ENCODE data around the gene DSG4.
"Not testable (repeated sequence)": the region's sequence is repeated elsewhere in the genome, so short reads cannot be mapped to it uniquely, and the experiment has no call there.

DSG4 gene

GRCh38 chr18:31376477-31376876 lies at the start of gene DSG4:
DSG4 (plus strand) TSS chr18:31376777; CDS start chr18:31376912, 135 bp downstream.
- Histone ChIP-seq H3K36me3 (ENCODE audit: control insufficient read depth in 2 of 2, insufficient read depth in 2 of 2, low read length in 2 of 2) (no peaks in the 10 kb centered on the region), H3K4me3 (ENCODE audit: low read length in 2 of 2) (no peak within 1 kb of the TSS), H3K9me3 (ENCODE audit: control insufficient read depth in 2 of 2, low read length in 2 of 2) (no peaks in the 10 kb centered on the region), H3K4me1 (ENCODE audit: control insufficient read depth, insufficient read depth, low read length) (no peaks in the 10 kb centered on the region), H3K27ac (ENCODE audit: low read length) (no peak within 1 kb of the TSS), H3K9ac (ENCODE audit: low read length in 2 of 2) (no peak within 1 kb of the TSS), H3K27me3 (ENCODE audit: control insufficient read depth in 1 of 2, insufficient read depth in 2 of 2, low read length in 2 of 2) (no peaks in the 10 kb centered on the region)

- Histone ChIP-seq H3K36me3 (ENCODE audit: control insufficient read depth in 2 of 2, insufficient read depth in 2 of 2, low read length in 2 of 2) (no peaks in the 10 kb centered on the region), H3K4me1 (ENCODE audit: control insufficient read depth, insufficient read depth, low read length) (no peaks in the 10 kb centered on the region), H3K4me3 (ENCODE audit: low read length in 2 of 2) (no peak overlapping the region), H3K9ac (ENCODE audit: low read length in 2 of 2) (no peak overlapping the region), H3K27me3 (ENCODE audit: control insufficient read depth in 1 of 2, insufficient read depth in 2 of 2, low read length in 2 of 2) (no peaks in the 10 kb centered on the region), H3K9me3 (ENCODE audit: control insufficient read depth in 2 of 2, low read length in 2 of 2) (no peaks in the 10 kb centered on the region), H3K27ac (ENCODE audit: low read length) (no peak overlapping the region)
Measured at GRCh38 chr18:31329787-31330438, 46.7 kb upstream of the DSG4 start.

DNA sequence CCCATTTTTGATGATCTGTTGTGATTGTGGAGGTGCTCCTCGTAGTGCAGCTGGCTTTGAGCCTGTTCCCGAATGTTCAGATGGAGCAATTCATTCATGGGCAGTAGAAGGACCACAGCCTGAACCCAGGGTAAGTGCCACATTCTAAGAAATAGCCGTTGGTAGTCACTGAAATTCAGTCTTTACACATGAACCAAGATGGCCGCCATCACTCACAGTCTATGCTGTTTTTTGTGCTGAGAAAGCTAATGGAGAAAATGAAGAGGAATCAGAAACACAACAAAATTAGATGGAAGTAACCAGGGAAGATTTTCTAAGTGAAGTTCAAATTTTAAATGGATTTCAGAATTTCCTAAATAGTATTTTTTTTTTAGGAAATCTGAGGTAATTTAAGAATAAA lies 33.1 kb upstream of the DSG4 start:
- Histone ChIP-seq H3K9me3 (ENCODE audit: control insufficient read depth in 2 of 2, low read length in 2 of 2) (no peaks in the 10 kb centered on the region), H3K4me1 (ENCODE audit: control insufficient read depth, insufficient read depth, low read length) (no peaks in the 10 kb centered on the region), H3K36me3 (ENCODE audit: control insufficient read depth in 2 of 2, insufficient read depth in 2 of 2, low read length in 2 of 2) (no peaks in the 10 kb centered on the region), H3K27me3 (ENCODE audit: control insufficient read depth in 1 of 2, insufficient read depth in 2 of 2, low read length in 2 of 2) (no peaks in the 10 kb centered on the region), H3K9ac (ENCODE audit: low read length in 2 of 2) (no peak overlapping the region), H3K27ac (ENCODE audit: low read length) (no peak overlapping the region), H3K4me3 (ENCODE audit: low read length in 2 of 2) (no peak overlapping the region)

DNA sequence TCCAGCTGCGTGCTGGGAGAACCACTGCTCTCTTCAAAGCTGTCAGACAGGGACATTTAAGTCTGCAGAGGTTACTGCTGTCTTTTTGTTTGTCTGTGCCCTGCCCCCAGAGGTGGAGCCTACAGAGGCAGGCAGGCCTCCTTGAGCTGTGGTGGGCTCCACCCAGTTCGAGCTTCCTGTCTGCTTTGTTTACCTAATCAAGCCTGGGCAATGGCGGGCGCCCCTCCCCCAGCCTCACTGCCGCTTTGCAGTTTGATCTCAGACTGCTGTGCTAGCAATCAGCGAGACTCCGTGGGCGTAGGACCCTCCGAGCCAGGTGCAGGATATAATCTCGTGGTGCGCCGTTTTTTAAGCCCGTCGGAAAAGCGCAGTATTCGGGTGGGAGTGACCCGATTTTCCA lies 23.2 kb upstream of the DSG4 start:
- not testable (repeated sequence) for H3K36me3 ChIP-seq (ENCODE audit: control insufficient read depth in 2 of 2, insufficient read depth in 2 of 2, low read length in 2 of 2); H3K4me3 ChIP-seq (ENCODE audit: low read length in 2 of 2); H3K27me3 ChIP-seq (ENCODE audit: control insufficient read depth in 1 of 2, insufficient read depth in 2 of 2, low read length in 2 of 2); H3K9ac ChIP-seq (ENCODE audit: low read length in 2 of 2); H3K4me1 ChIP-seq (ENCODE audit: control insufficient read depth, insufficient read depth, low read length); H3K27ac ChIP-seq (ENCODE audit: low read length); H3K9me3 ChIP-seq (ENCODE audit: control insufficient read depth in 2 of 2, low read length in 2 of 2)

DNA sequence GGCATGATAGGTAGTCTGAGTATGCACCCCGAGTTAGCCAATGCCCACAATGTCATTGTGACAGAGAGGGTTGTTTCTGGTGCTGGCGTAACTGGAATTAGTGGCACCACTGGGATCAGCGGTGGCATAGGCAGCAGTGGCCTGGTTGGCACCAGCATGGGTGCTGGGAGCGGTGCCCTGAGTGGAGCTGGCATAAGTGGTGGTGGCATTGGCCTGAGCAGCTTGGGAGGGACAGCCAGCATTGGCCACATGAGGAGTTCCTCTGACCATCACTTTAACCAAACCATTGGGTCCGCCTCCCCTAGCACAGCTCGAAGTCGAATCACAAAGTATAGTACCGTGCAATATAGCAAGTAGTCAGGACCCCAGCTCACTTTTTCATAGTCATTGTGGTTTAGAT lies 21.6 kb upstream of the DSG4 start:
- Histone ChIP-seq H3K4me3 (ENCODE audit: low read length in 2 of 2) (no peak overlapping the region), H3K27me3 (ENCODE audit: control insufficient read depth in 1 of 2, insufficient read depth in 2 of 2, low read length in 2 of 2) (no peaks in the 10 kb centered on the region), H3K4me1 (ENCODE audit: control insufficient read depth, insufficient read depth, low read length) (no peaks in the 10 kb centered on the region)

GRCh38 chr18:31356025-31356424 lies 20.6 kb upstream of the DSG4 start:
- Histone ChIP-seq H3K4me3 (ENCODE audit: low read length in 2 of 2) (no peak overlapping the region), H3K9ac (ENCODE audit: low read length in 2 of 2) (no peak overlapping the region), H3K27ac (ENCODE audit: low read length) (no peak overlapping the region), H3K9me3 (ENCODE audit: control insufficient read depth in 2 of 2, low read length in 2 of 2) (no peaks in the 10 kb centered on the region), H3K27me3 (ENCODE audit: control insufficient read depth in 1 of 2, insufficient read depth in 2 of 2, low read length in 2 of 2) (no peaks in the 10 kb centered on the region), H3K4me1 (ENCODE audit: control insufficient read depth, insufficient read depth, low read length) (no peaks in the 10 kb centered on the region), H3K36me3 (ENCODE audit: control insufficient read depth in 2 of 2, insufficient read depth in 2 of 2, low read length in 2 of 2) (no peaks in the 10 kb centered on the region)

More for the DNA sequence above, 21.6 kb upstream of the DSG4 start:
- no peaks in the 10 kb centered on the region for H3K36me3 ChIP-seq (ENCODE audit: control insufficient read depth in 2 of 2, insufficient read depth in 2 of 2, low read length in 2 of 2)
- H3K9me3 ChIP-seq (ENCODE audit: control insufficient read depth in 2 of 2, low read length in 2 of 2) = no peaks in the 10 kb centered on the region
- no peak overlapping the region for H3K9ac ChIP-seq (ENCODE audit: low read length in 2 of 2)
- no peak overlapping the region for H3K27ac ChIP-seq (ENCODE audit: low read length)

DNA sequence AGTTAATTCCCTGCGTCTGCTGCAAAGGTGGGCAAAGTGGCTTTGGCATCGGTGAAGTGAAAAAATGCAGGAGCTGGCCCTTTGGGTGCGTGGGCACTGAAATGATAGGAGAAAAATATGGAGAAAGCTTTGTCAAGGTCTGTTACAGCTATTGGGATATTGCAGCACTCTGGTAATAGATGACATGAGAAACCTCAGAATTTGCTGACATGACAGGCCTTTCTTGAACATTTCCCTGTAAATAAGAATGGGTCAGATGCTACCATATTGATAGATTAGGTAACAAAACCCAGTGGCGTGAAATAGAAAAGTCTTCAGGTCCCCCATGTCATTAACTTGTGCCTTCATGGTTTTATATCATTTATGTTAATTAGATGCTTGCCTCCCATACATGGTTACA lies 12.4 kb upstream of the DSG4 start:
- Histone ChIP-seq H3K4me3 (ENCODE audit: low read length in 2 of 2) (no peak overlapping the region), H3K9me3 (ENCODE audit: control insufficient read depth in 2 of 2, low read length in 2 of 2) (no peaks in the 10 kb centered on the region), H3K36me3 (ENCODE audit: control insufficient read depth in 2 of 2, insufficient read depth in 2 of 2, low read length in 2 of 2) (no peaks in the 10 kb centered on the region), H3K27ac (ENCODE audit: low read length) (no peak overlapping the region), H3K4me1 (ENCODE audit: control insufficient read depth, insufficient read depth, low read length) (no peaks in the 10 kb centered on the region), H3K27me3 (ENCODE audit: control insufficient read depth in 1 of 2, insufficient read depth in 2 of 2, low read length in 2 of 2) (no peaks in the 10 kb centered on the region), H3K9ac (ENCODE audit: low read length in 2 of 2) (no peak overlapping the region)

GRCh38 chr18:31369478-31369877 lies 7.1 kb upstream of the DSG4 start:
- H3K4me1 ChIP-seq (ENCODE audit: control insufficient read depth, insufficient read depth, low read length) = no peaks in the 10 kb centered on the region
- no peaks in the 10 kb centered on the region for H3K9me3 ChIP-seq (ENCODE audit: control insufficient read depth in 2 of 2, low read length in 2 of 2)
- H3K27ac ChIP-seq (ENCODE audit: low read length) = no peak overlapping the region
- no peaks in the 10 kb centered on the region for H3K36me3 ChIP-seq (ENCODE audit: control insufficient read depth in 2 of 2, insufficient read depth in 2 of 2, low read length in 2 of 2)
- no peaks in the 10 kb centered on the region for H3K27me3 ChIP-seq (ENCODE audit: control insufficient read depth in 1 of 2, insufficient read depth in 2 of 2, low read length in 2 of 2)
- no peak overlapping the region for H3K4me3 ChIP-seq (ENCODE audit: low read length in 2 of 2)
- no peak overlapping the region for H3K9ac ChIP-seq (ENCODE audit: low read length in 2 of 2)

- no peaks in the 10 kb centered on the region for H3K36me3 ChIP-seq (ENCODE audit: control insufficient read depth in 2 of 2, insufficient read depth in 2 of 2, low read length in 2 of 2)
- no peaks in the 10 kb centered on the region for H3K27me3 ChIP-seq (ENCODE audit: control insufficient read depth in 1 of 2, insufficient read depth in 2 of 2, low read length in 2 of 2)
- no peaks in the 10 kb centered on the region for H3K4me1 ChIP-seq (ENCODE audit: control insufficient read depth, insufficient read depth, low read length)
- no peak overlapping the region for H3K9ac ChIP-seq (ENCODE audit: low read length in 2 of 2)
- no peak overlapping the region for H3K4me3 ChIP-seq (ENCODE audit: low read length in 2 of 2)
- no peaks in the 10 kb centered on the region for H3K9me3 ChIP-seq (ENCODE audit: control insufficient read depth in 2 of 2, low read length in 2 of 2)
- H3K27ac ChIP-seq (ENCODE audit: low read length) = no peak overlapping the region
Measured at GRCh38 chr18:31371989-31372388, 4.6 kb upstream of the DSG4 start.

DNA sequence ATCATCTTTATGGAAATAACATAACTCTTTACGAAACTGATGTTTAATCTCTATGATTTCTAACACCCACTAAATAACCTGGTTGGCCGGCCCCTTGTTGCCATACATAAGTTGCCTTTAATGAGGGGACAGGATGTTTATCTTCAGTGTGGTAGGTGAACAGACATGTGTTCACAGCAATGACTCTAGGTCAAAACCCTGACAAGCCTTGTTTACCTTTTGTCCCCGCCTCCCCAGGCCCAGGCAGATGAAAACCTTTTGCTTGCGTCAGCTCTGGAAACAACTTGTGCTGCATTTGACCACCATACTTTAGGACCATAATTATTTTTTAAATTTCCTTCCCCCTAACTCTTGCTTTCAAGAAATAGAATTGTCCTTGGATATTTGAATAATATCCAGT lies 2.9 kb upstream of the DSG4 start:
- no peaks in the 10 kb centered on the region for H3K4me1 ChIP-seq (ENCODE audit: control insufficient read depth, insufficient read depth, low read length)
- H3K4me3 ChIP-seq (ENCODE audit: low read length in 2 of 2) = no peak overlapping the region
- no peaks in the 10 kb centered on the region for H3K27me3 ChIP-seq (ENCODE audit: control insufficient read depth in 1 of 2, insufficient read depth in 2 of 2, low read length in 2 of 2)
- H3K9me3 ChIP-seq (ENCODE audit: control insufficient read depth in 2 of 2, low read length in 2 of 2) = no peaks in the 10 kb centered on the region
- no peaks in the 10 kb centered on the region for H3K36me3 ChIP-seq (ENCODE audit: control insufficient read depth in 2 of 2, insufficient read depth in 2 of 2, low read length in 2 of 2)
- no peak overlapping the region for H3K9ac ChIP-seq (ENCODE audit: low read length in 2 of 2)
- no peak overlapping the region for H3K27ac ChIP-seq (ENCODE audit: low read length)

GRCh38 chr18:31380912-31381311 lies 4.3 kb downstream of the DSG4 start:
- H3K4me3 ChIP-seq (ENCODE audit: low read length in 2 of 2) = no peak overlapping the region
- H3K27me3 ChIP-seq (ENCODE audit: control insufficient read depth in 1 of 2, insufficient read depth in 2 of 2, low read length in 2 of 2) = no peaks in the 10 kb centered on the region
- H3K27ac ChIP-seq (ENCODE audit: low read length) = no peak overlapping the region
- no peak overlapping the region for H3K9ac ChIP-seq (ENCODE audit: low read length in 2 of 2)
- H3K9me3 ChIP-seq (ENCODE audit: control insufficient read depth in 2 of 2, low read length in 2 of 2) = no peaks in the 10 kb centered on the region
- no peaks in the 10 kb centered on the region for H3K36me3 ChIP-seq (ENCODE audit: control insufficient read depth in 2 of 2, insufficient read depth in 2 of 2, low read length in 2 of 2)
- H3K4me1 ChIP-seq (ENCODE audit: control insufficient read depth, insufficient read depth, low read length) = no peaks in the 10 kb centered on the region
